SU-DHL-6 (cell line): ENCODE data around the gene SLC38A10.

Experiments used
- H2AFZ ChIP-seq: fragments of 200-600 bp; sonication (generic); 2 replicates; pipeline ENCODE4 v1.6.1; 2014; ENCODE audit warnings: low read depth, mild to moderate bottlenecking, moderate library complexity, mixed read lengths, antibody characterized with exemption, low read length; ENCODE audit not compliant: severe bottlenecking
- H3F3A ChIP-seq: fragments of 200-600 bp; shearing (Covaris generic); 2 replicates; pipeline ENCODE4 v1.6.0; 2016; ENCODE audit warnings: antibody characterized with exemption, mild to moderate bottlenecking; ENCODE audit not compliant: insufficient read depth
- H3K27ac ChIP-seq: fragments of 200-600 bp; sonication (generic); 2 replicates; pipeline ENCODE4 v1.5.1; 2016; ENCODE audit warnings: low read depth, mild to moderate bottlenecking, low read length, moderate library complexity, mixed read lengths
- H3K27me3 ChIP-seq: fragments of 200-600 bp; sonication (generic), shearing (Covaris generic); 2 replicates; pipeline ENCODE4 v1.6.0; 2014; ENCODE audit warnings: mild to moderate bottlenecking, low read length
- H3K36me3 ChIP-seq: fragments of 200-600 bp; sonication (generic); 2 replicates; pipeline ENCODE4 v1.6.1; 2014; ENCODE audit warnings: mild to moderate bottlenecking, low read length, mixed read lengths
- H3K4me2 ChIP-seq: fragments of 300-600, 200-600 bp; shearing (Covaris generic), sonication (generic); 2 replicates; pipeline ENCODE4 v1.6.0; 2014; ENCODE audit warnings: low read length, low read depth, mild to moderate bottlenecking; ENCODE audit not compliant: poor library complexity, severe bottlenecking
- H3K4me3 ChIP-seq: fragments of 200-600 bp; sonication (generic); 2 replicates; pipeline ENCODE4 v1.5.1; 2014; ENCODE audit warnings: antibody characterized with exemption, low read length, mild to moderate bottlenecking, mixed read lengths; ENCODE audit not compliant: insufficient read depth, poor library complexity, severe bottlenecking
- H3K79me2 ChIP-seq: fragments of 200-600 bp; sonication (generic); 2 replicates; pipeline ENCODE4 v1.6.1; 2014; ENCODE audit warnings: mild to moderate bottlenecking, low read length, moderate library complexity; ENCODE audit not compliant: insufficient read depth
- H3K9ac ChIP-seq: fragments of 200-600 bp; sonication (generic); 2 replicates; pipeline ENCODE4 v1.7.0; 2014; ENCODE audit warnings: mild to moderate bottlenecking, low read length
- H3K9me2 ChIP-seq: fragments of 200-600 bp; sonication (generic); replicated peaks from 2 replicates; pipeline ENCODE4 v1.6.1; 2014; ENCODE audit warnings: low read length; ENCODE audit not compliant: insufficient read depth
- H3K9me3 ChIP-seq: fragments of 200-600 bp; sonication (generic); 2 replicates; pipeline ENCODE4 v1.6.1; 2014; ENCODE audit warnings: low read length, mixed read lengths; ENCODE audit not compliant: insufficient read depth
- H4K20me1 ChIP-seq: fragments of 200-600 bp; sonication (generic); 2 replicates; pipeline ENCODE4 v1.6.1; 2014; ENCODE audit warnings: low read depth, mild to moderate bottlenecking, antibody characterized with exemption, low read length, moderate library complexity, mixed read lengths
- EZH2phosphoT487 ChIP-seq: fragments of 200-600 bp; sonication (generic), shearing (Covaris generic); conservative IDR thresholded peaks from 2 replicates; pipeline ENCODE4 v1.6.1; 2018; ENCODE audit warnings: mild to moderate bottlenecking, antibody characterized with exemption, low read length, moderate library complexity, mixed read lengths
- TF ChIP-seq, protein P1 (sequence below): fragments of 200-600 bp; sonication (generic); IDR thresholded peaks from one replicate; pipeline ENCODE4 v1.5.1; 2017; ENCODE audit warnings: antibody characterized with exemption, mild to moderate bottlenecking, low read length, moderate library complexity; ENCODE audit not compliant: insufficient read depth, poor library complexity, severe bottlenecking

The SLC38A10 gene

DNA sequence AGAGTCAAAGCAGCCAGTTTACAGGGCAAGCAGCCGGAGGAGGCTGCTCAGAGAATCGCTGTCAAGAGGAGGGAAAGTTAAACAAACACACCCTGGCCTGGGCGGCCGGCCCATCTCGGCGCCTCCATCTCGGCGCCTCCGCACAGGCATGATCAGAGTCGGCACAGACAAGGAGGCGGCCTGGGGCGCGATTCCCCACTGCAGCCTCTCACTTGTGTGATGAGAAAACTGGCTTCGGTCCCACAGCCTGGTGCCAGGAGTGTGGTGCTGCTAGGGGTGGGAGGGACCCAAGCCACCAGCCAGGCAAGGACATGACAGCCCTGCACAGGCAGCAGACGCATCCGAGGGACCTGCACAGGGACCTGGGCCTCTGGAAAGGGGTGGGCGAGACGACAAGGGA is 17.7 kb downstream of the SLC38A10 start:
- no peak overlapping the region for H3K9ac ChIP-seq
- H3F3A ChIP-seq: no peaks in the 10 kb centered on the region
- no peak overlapping the region for H3K4me2 ChIP-seq
- H3K4me3 ChIP-seq: no peak overlapping the region
- H3K36me3 ChIP-seq: no peaks in the 10 kb centered on the region
- H3K9me2 ChIP-seq: no peaks in the 10 kb centered on the region
- H2AFZ ChIP-seq: no peak overlapping the region
- TF ChIP-seq EZH2phosphoT487: no peak
- TF ChIP-seq, protein P1, sequence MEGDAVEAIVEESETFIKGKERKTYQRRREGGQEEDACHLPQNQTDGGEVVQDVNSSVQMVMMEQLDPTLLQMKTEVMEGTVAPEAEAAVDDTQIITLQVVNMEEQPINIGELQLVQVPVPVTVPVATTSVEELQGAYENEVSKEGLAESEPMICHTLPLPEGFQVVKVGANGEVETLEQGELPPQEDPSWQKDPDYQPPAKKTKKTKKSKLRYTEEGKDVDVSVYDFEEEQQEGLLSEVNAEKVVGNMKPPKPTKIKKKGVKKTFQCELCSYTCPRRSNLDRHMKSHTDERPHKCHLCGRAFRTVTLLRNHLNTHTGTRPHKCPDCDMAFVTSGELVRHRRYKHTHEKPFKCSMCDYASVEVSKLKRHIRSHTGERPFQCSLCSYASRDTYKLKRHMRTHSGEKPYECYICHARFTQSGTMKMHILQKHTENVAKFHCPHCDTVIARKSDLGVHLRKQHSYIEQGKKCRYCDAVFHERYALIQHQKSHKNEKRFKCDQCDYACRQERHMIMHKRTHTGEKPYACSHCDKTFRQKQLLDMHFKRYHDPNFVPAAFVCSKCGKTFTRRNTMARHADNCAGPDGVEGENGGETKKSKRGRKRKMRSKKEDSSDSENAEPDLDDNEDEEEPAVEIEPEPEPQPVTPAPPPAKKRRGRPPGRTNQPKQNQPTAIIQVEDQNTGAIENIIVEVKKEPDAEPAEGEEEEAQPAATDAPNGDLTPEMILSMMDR: no peak
- no peaks in the 10 kb centered on the region for H4K20me1 ChIP-seq
- no peaks in the 10 kb centered on the region for H3K27me3 ChIP-seq
- no peaks in the 10 kb centered on the region for H3K9me3 ChIP-seq
- no peak overlapping the region for H3K27ac ChIP-seq
- no peaks in the 10 kb centered on the region for H3K79me2 ChIP-seq

DNA sequence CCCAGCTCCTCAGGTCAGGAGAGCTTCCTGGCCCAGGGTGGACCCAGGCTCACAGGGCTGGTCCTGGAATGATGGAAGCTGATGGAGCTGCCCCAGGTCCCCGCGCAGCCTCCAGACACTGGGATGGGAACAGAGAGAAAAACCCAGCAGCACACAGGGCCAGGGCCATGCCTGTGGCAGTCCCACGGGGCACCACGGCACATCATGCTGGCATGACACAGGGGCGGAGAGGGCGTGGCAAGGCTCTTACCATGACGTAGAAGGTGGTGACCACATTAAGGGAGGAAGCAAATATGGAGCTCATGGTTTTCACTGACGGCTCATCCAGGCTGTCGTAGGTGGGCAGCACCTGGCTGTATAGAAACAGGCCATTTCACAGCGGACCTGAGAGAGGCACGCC is 18.3 kb downstream of the SLC38A10 start:
- Histone ChIP-seq H3K79me2 (no peaks in the 10 kb centered on the region), H2AFZ (no peak overlapping the region), H3F3A (no peaks in the 10 kb centered on the region), H3K4me3 (no peak overlapping the region), H3K4me2 (no peak overlapping the region), H3K27me3 (no peaks in the 10 kb centered on the region), H3K9ac (no peak overlapping the region), H3K9me3 (no peaks in the 10 kb centered on the region), H3K27ac (no peak overlapping the region), H4K20me1 (no peaks in the 10 kb centered on the region), H3K36me3 (no peaks in the 10 kb centered on the region), H3K9me2 (no peaks in the 10 kb centered on the region)
- TF ChIP-seq, protein P1: no peak
- no peak for TF ChIP-seq EZH2phosphoT487

- Histone ChIP-seq H3K27me3 (no peaks in the 10 kb centered on the region), H3K4me2 (no peak overlapping the region), H3K9me3 (no peaks in the 10 kb centered on the region), H3K36me3 (no peaks in the 10 kb centered on the region), H3K9ac (no peak overlapping the region), H2AFZ (no peak overlapping the region), H4K20me1 (no peaks in the 10 kb centered on the region), H3K9me2 (no peaks in the 10 kb centered on the region), H3F3A (no peaks in the 10 kb centered on the region), H3K27ac (no peak overlapping the region), H3K79me2 (no peaks in the 10 kb centered on the region), H3K4me3 (no peak overlapping the region)
- TF ChIP-seq EZH2phosphoT487: no peak
- TF ChIP-seq, protein P1: no peak
Measured at GRCh38 chr17:81274471-81274855, 20.6 kb downstream of the SLC38A10 start.
